GM19455 (cell line): ENCODE measurements around the gene MICA.
"Not testable (repeated sequence)": the region's sequence is repeated elsewhere in the genome, so short reads cannot be mapped to it uniquely, and the experiment has no call there.

ENCODE experiments used
- ATAC-seq: cut with Tn5 transposase; IDR thresholded peaks from one replicate; pipeline ENCODE4 v1.9.1; 2021; ENCODE audit not compliant: unreplicated experiment

Gene MICA

DNA sequence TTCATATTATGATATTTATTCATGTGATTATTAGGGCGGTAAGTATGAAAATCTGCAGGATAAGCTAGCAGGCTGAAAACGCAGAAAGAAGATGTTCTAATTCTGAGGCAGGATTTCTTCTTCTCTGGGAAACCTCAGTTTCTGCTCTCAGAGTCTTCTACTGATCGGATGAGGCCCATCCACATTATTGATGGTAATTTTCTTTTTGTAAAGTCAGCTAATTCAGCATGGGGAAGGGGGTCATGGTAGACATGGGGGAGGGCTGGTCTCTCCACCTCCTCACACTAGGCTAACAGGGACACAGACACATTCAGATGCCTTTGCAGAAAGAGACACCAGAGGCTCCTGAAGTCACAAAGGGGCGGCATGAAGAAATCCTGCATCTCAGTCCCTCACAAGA is 21.7 kb upstream of the MICA start:
- ATAC-seq = no peak

DNA sequence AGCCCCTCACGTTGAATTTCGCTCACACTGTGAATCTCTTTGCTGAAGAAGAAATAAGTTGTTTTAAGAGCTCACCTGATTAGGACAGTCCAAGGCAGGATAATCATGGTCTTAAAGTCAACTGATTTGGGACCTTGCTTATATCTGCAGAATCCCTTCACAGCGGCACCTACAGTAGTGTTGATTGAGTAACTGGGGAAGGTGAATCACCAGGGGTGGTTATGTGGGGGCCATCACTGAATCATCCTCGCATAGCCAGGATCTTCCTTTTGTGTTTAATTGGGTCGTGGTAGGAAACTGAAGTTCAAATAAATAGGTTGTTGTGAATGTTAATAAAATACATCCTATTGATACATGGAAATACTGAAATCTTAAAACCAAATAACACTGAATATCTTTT is 20.2 kb upstream of the MICA start:
- ATAC-seq = no peak

- ATAC-seq = no peak
These were observed 18.4 kb upstream of the MICA start for GRCh38 chr6:31385041-31385440.

DNA sequence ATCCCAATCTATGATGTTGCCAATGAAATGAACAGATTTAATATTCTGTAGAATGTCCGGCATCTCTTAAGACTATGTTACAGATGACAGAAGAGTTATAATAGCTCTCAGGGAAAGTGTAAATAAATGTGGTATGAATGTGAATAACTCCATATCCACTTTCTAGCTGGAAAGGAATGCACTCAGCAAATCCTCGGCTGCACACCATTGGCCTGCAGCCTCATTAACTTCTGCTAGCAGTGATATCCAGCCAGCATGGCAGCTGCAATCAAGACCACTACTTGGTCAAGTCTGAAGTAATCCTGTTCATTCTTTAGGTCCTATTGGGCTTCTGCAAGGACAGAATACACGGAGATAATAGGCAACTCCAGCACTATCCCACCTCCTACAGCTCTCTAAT is 17.3 kb upstream of the MICA start:
- no peak for ATAC-seq

- ATAC-seq = no peak
These were observed 16.4 kb upstream of the MICA start for GRCh38 chr6:31386977-31387376.

- ATAC-seq = not testable (repeated sequence)
These were observed 14.2 kb upstream of the MICA start for GRCh38 chr6:31388916-31389801.

GRCh38 chr6:31389802-31390132 is 13.6 kb upstream of the MICA start:
- ATAC-seq = not testable (repeated sequence)

DNA sequence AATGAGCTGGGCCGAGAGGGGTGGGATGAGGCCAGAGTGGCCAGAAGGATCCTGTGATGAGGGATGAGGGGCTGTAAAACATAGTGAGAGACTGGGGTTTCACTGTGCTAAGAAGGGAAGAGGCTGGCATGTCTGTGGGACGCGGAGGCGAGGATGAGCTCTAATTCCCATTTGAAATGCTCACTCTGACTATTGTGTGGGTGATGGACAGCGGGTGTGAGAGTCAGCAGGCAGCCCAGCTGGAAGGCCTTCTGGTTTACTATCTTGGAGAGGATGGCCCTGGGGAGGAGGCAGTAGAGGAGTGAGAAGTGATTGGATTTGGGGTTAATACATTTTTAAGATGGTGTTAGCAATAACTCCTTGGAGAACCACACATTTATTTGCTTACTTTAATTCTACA is 9.5 kb upstream of the MICA start:
- no peak for ATAC-seq

GRCh38 chr6:31394381-31394780 is 9.0 kb upstream of the MICA start:
- ATAC-seq = no peak

GRCh38 chr6:31395832-31396231 is 7.6 kb upstream of the MICA start:
- ATAC-seq = no peak

GRCh38 chr6:31396422-31397152 is 6.8 kb upstream of the MICA start:
- no peak for ATAC-seq

GRCh38 chr6:31397153-31397499 is 6.3 kb upstream of the MICA start:
- not testable (repeated sequence) for ATAC-seq

DNA sequence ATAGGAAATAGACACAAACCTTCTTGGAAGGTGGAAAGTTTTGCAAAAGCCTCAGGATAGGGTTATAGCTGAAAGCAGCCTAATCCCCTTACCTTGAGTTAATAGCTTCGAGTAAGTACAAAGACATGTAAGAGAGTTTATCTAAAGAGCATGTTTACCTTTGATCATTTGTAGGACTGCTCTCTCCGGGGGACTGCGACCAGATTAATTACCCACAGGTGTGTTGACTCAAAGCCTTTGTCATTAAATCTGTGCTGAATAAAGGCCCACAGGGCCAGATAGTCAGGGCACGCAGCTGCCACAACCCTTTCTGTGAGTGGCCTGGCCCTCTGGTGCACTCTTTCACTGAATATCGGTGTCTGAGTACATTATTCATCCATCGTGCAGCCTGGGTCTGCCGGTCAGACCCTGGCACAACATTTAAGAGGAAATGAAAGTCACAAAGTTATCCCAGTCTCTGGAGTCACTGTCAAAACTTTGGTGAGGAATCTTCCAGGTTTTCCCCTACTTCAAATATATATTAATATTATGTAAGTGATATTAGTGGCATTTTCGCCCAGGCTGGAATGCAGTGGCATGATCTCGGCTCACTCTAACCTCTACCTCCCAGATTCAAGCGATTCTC is 5.4 kb upstream of the MICA start:
- ATAC-seq = no peak

- no peak for ATAC-seq
These were observed 3.6 kb upstream of the MICA start for GRCh38 chr6:31399589-31400466.

GRCh38 chr6:31400467-31401289 is 2.7 kb upstream of the MICA start:
- no peak for ATAC-seq

GRCh38 chr6:31401403-31401802 is 2.0 kb upstream of the MICA start:
- ATAC-seq = no peak

- ATAC-seq = no peak
These were observed 792 bp upstream of the MICA start for GRCh38 chr6:31402324-31403282.

DNA sequence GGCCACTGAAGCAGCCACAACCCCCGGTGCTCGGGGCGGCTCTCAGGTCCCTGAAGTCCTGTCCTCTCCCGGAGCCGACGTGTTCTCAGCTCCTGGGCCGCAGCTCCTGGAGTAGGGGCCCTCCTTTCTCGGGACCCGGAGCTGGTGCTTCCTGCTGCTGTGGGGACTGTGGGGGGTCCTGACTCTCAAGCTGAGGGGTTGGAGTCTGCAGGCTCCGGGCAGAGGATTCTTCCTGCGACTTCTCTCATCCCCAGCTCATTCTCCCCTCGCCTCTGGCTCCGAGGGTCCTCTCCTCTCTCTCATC is 618 bp downstream of the MICA start:
- not testable (repeated sequence) for ATAC-seq

- ATAC-seq = no peak
These were observed 2.6 kb downstream of the MICA start for GRCh38 chr6:31405996-31406395.
